H1 (cell line): ENCODE results near the gene PPAT.

Experiments used
- ATF2 ChIP-seq: IDR thresholded peaks from 2 replicates; pipeline ENCODE4 v1.6.1; 2012; ENCODE audit warnings: low read length, inconsistent platforms
- CTCF ChIP-seq, 3 experiments: IDR thresholded peaks; 1 replicate in 2 of 3; 2 replicates in 1 of 3; pipeline versions ENCODE4 v1.5.1 to v1.6.1; 2011; ENCODE audit warnings: low read length in 3 of 3, mild to moderate bottlenecking in 3 of 3, inconsistent platforms in 2 of 3, low read depth in 1 of 3, moderate library complexity in 1 of 3; ENCODE audit not compliant: insufficient read depth in 1 of 3; ENCODE audit errors: control extremely low read depth in 1 of 3
- E2F6 ChIP-seq: IDR thresholded peaks from 2 replicates; pipeline ENCODE4 v1.6.1; 2012; ENCODE audit warnings: inconsistent platforms
- GTF2F1 ChIP-seq: IDR thresholded peaks from 2 replicates; pipeline ENCODE4 v1.6.1; 2012; ENCODE audit warnings: low read depth, low read length, improper control_type of control experiment, borderline replicate concordance
- PHF8 ChIP-seq: fragments of 200-600 bp; sonication (generic); conservative IDR thresholded peaks from 2 replicates; pipeline ENCODE4 v1.7.1; 2012; ENCODE audit warnings: low read depth, mild to moderate bottlenecking, inconsistent platforms, low read length, moderate library complexity
- POLR2A ChIP-seq, 2 experiments: IDR thresholded peaks; 1 replicate in 1 of 2; 2 replicates in 1 of 2; pipeline ENCODE4 v1.6.1; 2011; ENCODE audit warnings: low read depth in 2 of 2, low read length in 2 of 2, mild to moderate bottlenecking in 2 of 2; ENCODE audit errors: control extremely low read depth in 1 of 2
- POLR2AphosphoS5 ChIP-seq: IDR thresholded peaks from 2 replicates; pipeline ENCODE4 v1.6.1; 2011; ENCODE audit warnings: low read depth, low read length
- TAF1 ChIP-seq: IDR thresholded peaks from 2 replicates; pipeline ENCODE4 v1.6.1; 2011; ENCODE audit warnings: mild to moderate bottlenecking, low read depth, low read length

GRCh38 chr4:56405016-56405415 lies 30.4 kb downstream of the PPAT start:
- TF ChIP-seq GTF2F1: no peak
- TF ChIP-seq CTCF (IDR thresholded peaks at IDR 0.05; ENCODE audit: control extremely low read depth in 1 of 3, insufficient read depth in 1 of 3, low read depth in 1 of 3, low read length in 3 of 3): no peak
- TF ChIP-seq POLR2AphosphoS5: no peak
- no peak for TF ChIP-seq E2F6
- no peak for TF ChIP-seq POLR2A (IDR thresholded peaks at IDR 0.05; ENCODE audit: control extremely low read depth in 1 of 2, low read depth in 2 of 2, low read length in 2 of 2)
- no peak for TF ChIP-seq ATF2
- no peak for TF ChIP-seq TAF1
- TF ChIP-seq PHF8: no peak
